ENCODE results near the gene SETDB1.

- TF ChIP-seq MEIS1 (CRISPR knock-in tag; IDR thresholded peaks at IDR 0.05; ENCODE audit: borderline replicate concordance) (no peak), ZBTB6 (tag by site-specific recombination; IDR thresholded peaks at IDR 0.05) (no peak), ZNF19 (tag by site-specific recombination; IDR thresholded peaks at IDR 0.05; ENCODE audit: low read depth) (no peak), ZNF416 (tag by site-specific recombination; IDR thresholded peaks at IDR 0.05) (no peak), ZNF239 (tag by site-specific recombination; IDR thresholded peaks at IDR 0.05) (no peak), TRIM28 (IDR thresholded peaks at IDR 0.05; ENCODE audit: borderline replicate concordance, low read length) (no peak)
- TF ChIP-seq, protein P1, sequence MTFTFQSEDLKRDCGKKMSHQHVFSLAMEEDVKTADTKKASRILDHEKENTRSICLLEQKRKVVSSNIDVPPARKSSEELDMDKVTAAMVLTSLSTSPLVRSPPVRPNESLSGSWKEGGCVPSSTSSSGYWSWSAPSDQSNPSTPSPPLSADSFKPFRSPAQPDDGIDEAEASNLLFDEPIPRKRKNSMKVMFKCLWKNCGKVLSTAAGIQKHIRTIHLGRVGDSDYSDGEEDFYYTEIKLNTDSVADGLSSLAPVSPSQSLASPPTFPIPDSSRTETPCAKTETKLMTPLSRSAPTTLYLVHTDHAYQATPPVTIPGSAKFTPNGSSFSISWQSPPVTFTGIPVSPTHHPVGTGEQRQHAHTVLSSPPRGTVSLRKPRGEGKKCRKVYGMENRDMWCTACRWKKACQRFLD (tag by site-specific recombination; IDR thresholded peaks at IDR 0.05) = no peak
- TF ChIP-seq, protein P2, sequence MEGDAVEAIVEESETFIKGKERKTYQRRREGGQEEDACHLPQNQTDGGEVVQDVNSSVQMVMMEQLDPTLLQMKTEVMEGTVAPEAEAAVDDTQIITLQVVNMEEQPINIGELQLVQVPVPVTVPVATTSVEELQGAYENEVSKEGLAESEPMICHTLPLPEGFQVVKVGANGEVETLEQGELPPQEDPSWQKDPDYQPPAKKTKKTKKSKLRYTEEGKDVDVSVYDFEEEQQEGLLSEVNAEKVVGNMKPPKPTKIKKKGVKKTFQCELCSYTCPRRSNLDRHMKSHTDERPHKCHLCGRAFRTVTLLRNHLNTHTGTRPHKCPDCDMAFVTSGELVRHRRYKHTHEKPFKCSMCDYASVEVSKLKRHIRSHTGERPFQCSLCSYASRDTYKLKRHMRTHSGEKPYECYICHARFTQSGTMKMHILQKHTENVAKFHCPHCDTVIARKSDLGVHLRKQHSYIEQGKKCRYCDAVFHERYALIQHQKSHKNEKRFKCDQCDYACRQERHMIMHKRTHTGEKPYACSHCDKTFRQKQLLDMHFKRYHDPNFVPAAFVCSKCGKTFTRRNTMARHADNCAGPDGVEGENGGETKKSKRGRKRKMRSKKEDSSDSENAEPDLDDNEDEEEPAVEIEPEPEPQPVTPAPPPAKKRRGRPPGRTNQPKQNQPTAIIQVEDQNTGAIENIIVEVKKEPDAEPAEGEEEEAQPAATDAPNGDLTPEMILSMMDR (tag by site-specific recombination; IDR thresholded peaks at IDR 0.05) = no peak
Observed at GRCh38 chr1:150966011-150966410, 39.8 kb downstream of the SETDB1 start.

Data from HEK293 (cell line).